K562 (cell line): ENCODE results near the gene POLR3A. TPM values are rescaled to one million over a fixed set of nuclear protein-coding genes. Genes with fewer than 3 reads are reported as not detected.

Source experiments
- E2F8 ChIP-seq: fragments of 450-650 bp; IDR thresholded peaks from 2 replicates; pipeline ENCODE4 v1.7.1; 2018; ENCODE audit warnings: mild to moderate bottlenecking, low read depth; ENCODE audit not compliant: partially characterized antibody
- MGA ChIP-seq: fragments of 450-650 bp; IDR thresholded peaks from 2 replicates; pipeline ENCODE4 v1.6.1; 2016; ENCODE audit warnings: mild to moderate bottlenecking, moderate library complexity
- PBX2 ChIP-seq, 2 experiments: IDR thresholded peaks in 1 of 2; conservative IDR thresholded peaks in 1 of 2; 2 replicates each; pipeline ENCODE4 v1.6.1; 2016; ENCODE audit warnings: low read depth in 2 of 2, mild to moderate bottlenecking in 1 of 2, missing compliant biosample characterization in 1 of 2, missing genetic modification characterization in 1 of 2, moderate library complexity in 1 of 2
- XRCC5 ChIP-seq: fragments of 200-400 bp; formaldehyde crosslinking; IDR thresholded peaks from 2 replicates; pipeline ENCODE4 v1.6.1; 2017; ENCODE audit warnings: low read depth, mild to moderate bottlenecking, low read length
- ZBTB43 ChIP-seq: sonication (generic); formaldehyde crosslinking; IDR thresholded peaks from 2 replicates; pipeline ENCODE4 v1.8.0; 2023; ENCODE audit warnings: mild to moderate bottlenecking, missing genetic modification reagents
- ZNF23 ChIP-seq: fragments of 250-450 bp; sonication (Bioruptor Pico); IDR thresholded peaks from 2 replicates; pipeline ENCODE4 v1.4.0; 2020; ENCODE audit warnings: mild to moderate bottlenecking
- polyA plus RNA-seq, 8 experiments: library from polyadenylated mRNA; depleted of rRNA in 4 of 8; stranded (reverse) in 5 of 8; unstranded in 3 of 8; fragments of >200 nt; fragmentation: Nextera tagmentation in 2 of 8; fragmentation: Illumina TruSeq in 1 of 8; extraction: Ambion mirVana in 2 of 8; extraction: Trizol in 1 of 8; gene quantifications; 2 replicates each; pipeline versions ENCODE4 v1.2.1 to v1.2.3, GENCODE V29; 2011 to 2014; ENCODE audit warnings: inconsistent platforms in 1 of 8, missing spikeins in 1 of 8
- total RNA-seq, 7 experiments: library from RNA; depleted of rRNA in 6 of 7; stranded (reverse); fragments of >200 nt in 6 of 7; fragmentation: Illumina TruSeq in 2 of 7; extraction: Trizol in 2 of 7; gene quantifications; 2 replicates each; pipeline versions ENCODE4 v1.2.1 to v1.2.3, GENCODE V29; 2011 to 2021; ENCODE audit warnings: low replicate concordance in 1 of 7

Gene POLR3A
- total and polyA plus RNA-seq, 9 of the 15 experiments (the other 6 are each of a cell fraction or from before 2014, with no cell fraction given): 14.9 to 37.0 (median 26.7) TPM

- TF ChIP-seq E2F8 (no peak), ZNF23 (no peak), ZBTB43 (CRISPR knock-in tag) (0 out of 2 replicates have a peak, but pooled peaks have one; percentile 46), XRCC5 (0 out of 2 replicates have a peak, but pooled peaks have one; percentile 11), MGA (no peak), PBX2 (CRISPR knock-in tag; IDR thresholded peaks at IDR 0.05; ENCODE audit: low read depth) (no peak), PBX2 (tag; conservative IDR thresholded peaks at IDR 0.05; ENCODE audit: low read depth) (0 out of 2 replicates have a peak, but pooled peaks have one; percentile 34)
Observed at GRCh38 chr10:78035437-78035836, 6.1 kb upstream of the POLR3A start (continued).
